Gastroesophageal sphincter (tissue), 4 donors: Measurements from ENCODE around the gene HTR2A. TPM values are rescaled to one million over a fixed set of nuclear protein-coding genes. Genes with fewer than 3 reads are reported as not detected.

Experiments used
- ATAC-seq: fragments of 150-250 bp; one replicate; pipeline ENCODE4 v1.9.1; 2016; ENCODE audit warnings: mild to moderate bottlenecking, moderate library complexity
- H3K27ac ChIP-seq, 4 donors: fragments of 200-600 bp; sonication (generic) in 3 of 4; 1 replicate in 3 of 4; 2 replicates in 1 of 4; pipeline ENCODE4 v1.5.1; 2016 to 2019
- H3K27me3 ChIP-seq: fragments of 200-600 bp; sonication (generic); one replicate; pipeline ENCODE4 v1.5.1; 2019
- H3K36me3 ChIP-seq, 2 donors: fragments of 200-600 bp; sonication (generic); one replicate each; pipeline ENCODE4 v1.5.1; 2019; ENCODE audit warnings: control low read depth in 1 of 2
- H3K4me1 ChIP-seq, 3 donors: fragments of 200-600 bp; sonication (generic); 1 replicate in 2 of 3; 2 replicates in 1 of 3; pipeline ENCODE4 v1.5.1; 2016 to 2019; ENCODE audit warnings: control low read depth in 2 of 3
- H3K4me3 ChIP-seq, 2 donors: fragments of 200-600 bp; sonication (generic); one replicate each; pipeline ENCODE4 v1.5.1; 2019; ENCODE audit warnings: mild to moderate bottlenecking in 1 of 2, moderate library complexity in 1 of 2
- H3K9me3 ChIP-seq, 3 donors: fragments of 200-600 bp; sonication (generic); one replicate each; pipeline ENCODE4 v1.5.1; 2017 to 2019; ENCODE audit warnings: control low read depth in 2 of 3
- CTCF ChIP-seq, 4 experiments: fragments of 200-600 bp in 2 of 4; fragments of 450-650 bp in 2 of 4; sonication (generic) in 1 of 4; IDR thresholded peaks; one replicate each; pipeline ENCODE4 v1.5.1; 2017 to 2019; ENCODE audit warnings: antibody characterized with exemption in 4 of 4, mild to moderate bottlenecking in 2 of 4, moderate library complexity in 2 of 4
- EP300 ChIP-seq: sonication (generic); formaldehyde crosslinking; IDR thresholded peaks from one replicate; pipeline ENCODE4 v1.6.1; 2017; ENCODE audit warnings: antibody characterized with exemption, mild to moderate bottlenecking
- POLR2A ChIP-seq, 2 donors: fragments of 450-650 bp; IDR thresholded peaks; one replicate each; pipeline ENCODE4 v1.6.1; 2017; ENCODE audit warnings: antibody characterized with exemption in 2 of 2, mild to moderate bottlenecking in 2 of 2, moderate library complexity in 1 of 2
- POLR2AphosphoS5 ChIP-seq: sonication (generic); formaldehyde crosslinking; IDR thresholded peaks from one replicate; pipeline ENCODE4 v1.6.1; 2017; ENCODE audit warnings: antibody characterized with exemption
- WGBS, 2 donors: methylation state at CpG; one replicate each; pipeline ENCODE4 v1.1.5; 2018; ENCODE audit warnings: low coverage in 1 of 2; 5-methylcytosine and 5-hydroxymethylcytosine counted together
- total RNA-seq, 4 donors: library from RNA; depleted of rRNA; stranded (reverse); fragments of >200 nt; gene quantifications; one replicate each; pipeline ENCODE4 v1.1.0, GENCODE V29; 2016

Gene HTR2A
- total RNA-seq, 4 donors from 2014 or later = 0.40 to 1.7 (median 0.54) TPM

- no peak for ATAC-seq
- Histone ChIP-seq H3K4me3 (no peak overlapping the region), H3K27me3 (peaks cover 9% of the 10 kb centered on the region), H3K27ac (no peak overlapping the region), H3K9me3 (no peaks in the 10 kb centered on the region), H3K36me3 (no peaks in the 10 kb centered on the region), H3K4me1 (no peaks in the 10 kb centered on the region)
- TF ChIP-seq CTCF (IDR thresholded peaks at IDR 0.05) = no peak
- no peak for TF ChIP-seq POLR2AphosphoS5
- no peak for TF ChIP-seq EP300
- no peak for TF ChIP-seq POLR2A (IDR thresholded peaks at IDR 0.05)
- 33 to 51% methylated on average over 2 of the region's 2 CpGs for WGBS, 2 donors
These were observed 15.2 kb downstream of the HTR2A start for GRCh38 chr13:46881621-46882020.

DNA sequence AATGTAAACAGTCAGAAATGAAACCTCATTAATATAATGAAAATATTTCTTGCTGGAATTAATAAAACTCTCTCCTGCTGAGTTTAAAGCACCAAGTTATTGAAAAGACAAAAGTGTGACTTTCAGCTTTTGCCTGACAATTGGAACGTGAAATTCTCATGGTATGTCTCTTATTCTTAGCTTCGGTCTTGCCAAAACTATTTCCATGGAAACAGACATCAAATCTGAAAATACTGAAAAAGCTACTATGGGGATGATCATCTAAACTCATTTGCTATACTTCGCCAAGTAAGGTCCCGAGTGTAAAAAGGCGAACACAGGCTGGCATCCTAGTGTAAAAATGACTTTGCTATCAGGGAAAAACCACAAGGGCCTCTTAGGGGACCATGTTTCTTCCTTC lies 22.8 kb downstream of the HTR2A start:
- Histone ChIP-seq H3K27me3 (no peaks in the 10 kb centered on the region), H3K36me3 (no peaks in the 10 kb centered on the region), H3K27ac (no peak overlapping the region), H3K9me3 (no peaks in the 10 kb centered on the region), H3K4me3 (no peak overlapping the region), H3K4me1 (no peaks in the 10 kb centered on the region)
- WGBS, 2 donors = 60 to 66% methylated on average over 5 of the region's 5 CpGs
- no peak for ATAC-seq
- no peak for TF ChIP-seq POLR2AphosphoS5
- no peak for TF ChIP-seq CTCF (IDR thresholded peaks at IDR 0.05)
- no peak for TF ChIP-seq POLR2A (IDR thresholded peaks at IDR 0.05)
- no peak for TF ChIP-seq EP300

GRCh38 chr13:46871557-46871956 lies 25.3 kb downstream of the HTR2A start:
- WGBS, 2 donors = 71 to 83% methylated on average over 1 to 2 of the region's 2 CpGs
- Histone ChIP-seq H3K4me1 (no peaks in the 10 kb centered on the region), H3K27ac (no peak overlapping the region), H3K36me3 (no peaks in the 10 kb centered on the region), H3K27me3 (no peaks in the 10 kb centered on the region), H3K4me3 (no peak overlapping the region), H3K9me3 (no peaks in the 10 kb centered on the region)
- no peak for ATAC-seq
- no peak for TF ChIP-seq POLR2A (IDR thresholded peaks at IDR 0.05)
- no peak for TF ChIP-seq POLR2AphosphoS5
- TF ChIP-seq CTCF (IDR thresholded peaks at IDR 0.05) = no peak
- TF ChIP-seq EP300 = no peak

DNA sequence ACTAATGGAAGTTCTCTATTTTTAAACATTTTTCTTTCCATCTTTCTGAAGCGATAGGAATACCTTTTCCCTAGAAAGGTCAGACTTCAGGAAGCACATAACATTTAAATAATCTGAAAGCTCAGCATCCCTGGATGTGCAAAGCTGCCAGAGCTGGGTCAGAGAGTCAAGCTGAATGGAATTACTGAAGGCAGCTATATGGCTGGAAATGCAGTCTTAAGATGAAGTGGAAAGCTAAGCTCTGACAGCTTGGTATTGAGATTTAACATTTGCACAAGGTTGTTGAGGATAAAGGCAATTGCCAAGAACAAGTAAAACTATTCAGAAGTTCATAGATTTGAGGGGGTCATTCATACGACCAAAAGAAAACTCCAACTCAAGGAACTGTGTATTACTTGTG lies 28.8 kb downstream of the HTR2A start:
- TF ChIP-seq CTCF (IDR thresholded peaks at IDR 0.05) (no peak), POLR2A (IDR thresholded peaks at IDR 0.05) (no peak), POLR2AphosphoS5 (no peak), EP300 (no peak)
- Histone ChIP-seq H3K27ac (no peak overlapping the region), H3K9me3 (no peaks in the 10 kb centered on the region), H3K36me3 (no peaks in the 10 kb centered on the region), H3K4me3 (no peak overlapping the region), H3K4me1 (no peaks in the 10 kb centered on the region), H3K27me3 (no peaks in the 10 kb centered on the region)
- ATAC-seq = no peak
- WGBS, 2 donors = 48 to 61% methylated on average over 2 of the region's 2 CpGs

GRCh38 chr13:46866150-46866549 lies 30.7 kb downstream of the HTR2A start:
- Histone ChIP-seq H3K27ac (no peak overlapping the region), H3K4me3 (no peak overlapping the region), H3K36me3 (no peaks in the 10 kb centered on the region), H3K27me3 (no peaks in the 10 kb centered on the region), H3K9me3 (no peaks in the 10 kb centered on the region), H3K4me1 (no peaks in the 10 kb centered on the region)
- TF ChIP-seq CTCF (IDR thresholded peaks at IDR 0.05) (no peak), POLR2AphosphoS5 (no peak), POLR2A (IDR thresholded peaks at IDR 0.05) (no peak), EP300 (no peak)
- peak; percentile 83 for ATAC-seq
- 13 to 41% methylated on average over 4 of the region's 4 CpGs for WGBS, 2 donors
